PC-3 (cell line): ENCODE data around the gene CAV1. TPM values are rescaled to one million over a fixed set of nuclear protein-coding genes. Genes with fewer than 3 reads are reported as not detected.

ENCODE experiments used
- ATAC-seq: fragments of 200-7000 bp; cut with Tn5 transposase; 2 replicates; pipeline ENCODE4 v1.9.1; 2020; ENCODE audit warnings: mild to moderate bottlenecking, moderate library complexity
- BruUV-seq: library from RNA; stranded (reverse); fragments of 400-500 nt; replicated peaks from 2 replicates; lab custom pipeline; 2021; lab: Mats Ljungman, UMichigan
- CTCF ChIA-PET: fragments of 300-600 bp; sonication (Branson Sonifier 250); formaldehyde crosslinking; loops from one replicate; lab custom pipeline; 2022; ENCODE audit warnings: antibody characterized with exemption; lab: Charles Lee
- POLR2A ChIA-PET: fragments of 300-600 bp; sonication (Branson Sonifier 250); formaldehyde crosslinking; loops from one replicate; lab custom pipeline; 2022; ENCODE audit warnings: antibody characterized with exemption; ENCODE audit not compliant: unreplicated experiment; lab: Charles Lee
- DNase-seq: peaks from one replicate; pipeline ENCODE4 v3.0.0-alpha.2; 2015
- H2AFZ ChIP-seq: fragments of 300-600 bp; sonication (generic); 2 replicates; pipeline ENCODE4 v1.6.0; 2016; ENCODE audit warnings: antibody characterized with exemption, low read length
- H3F3A ChIP-seq: fragments of 300-600 bp; sonication (generic); one replicate; pipeline ENCODE4 v1.6.0; 2017; ENCODE audit warnings: antibody characterized with exemption, low read length, control low read depth, mild to moderate bottlenecking; ENCODE audit not compliant: unreplicated experiment
- H3K27ac ChIP-seq: fragments of 300-600 bp; sonication (generic); 2 replicates; pipeline ENCODE4 v1.5.1; 2016; ENCODE audit warnings: mild to moderate bottlenecking, low read length
- H3K27me3 ChIP-seq: fragments of 300-600 bp; sonication (generic); 2 replicates; pipeline ENCODE4 v1.6.1; 2016; ENCODE audit warnings: low read length, mixed read lengths
- H3K36me3 ChIP-seq: fragments of 300-600 bp; sonication (generic); 2 replicates; pipeline ENCODE4 v1.6.1; 2016; ENCODE audit warnings: low read depth, mixed run types, low read length, mixed read lengths
- H3K4me1 ChIP-seq: fragments of 300-600 bp; sonication (generic); 2 replicates; pipeline ENCODE4 v1.5.1; 2016; ENCODE audit warnings: low read length; ENCODE audit not compliant: insufficient read depth
- H3K4me2 ChIP-seq: fragments of 300-600 bp; sonication (generic); 2 replicates; pipeline ENCODE4 v1.6.0; 2016; ENCODE audit warnings: low read length
- H3K4me3 ChIP-seq: fragments of 300-600 bp; sonication (generic); 2 replicates; pipeline ENCODE4 v1.5.1; 2016; ENCODE audit warnings: mild to moderate bottlenecking, low read length, mixed read lengths
- H3K79me2 ChIP-seq: fragments of 300-600 bp; sonication (generic); 2 replicates; pipeline ENCODE4 v1.6.1; 2017; ENCODE audit warnings: low read length, mixed read lengths
- H3K9ac ChIP-seq: fragments of 300-600 bp; sonication (generic); 2 replicates; pipeline ENCODE4 v1.6.0; 2016; ENCODE audit warnings: mild to moderate bottlenecking, low read length
- H3K9me2 ChIP-seq: fragments of 300-600 bp; sonication (generic); replicated peaks from 2 replicates; pipeline ENCODE4 v1.6.1; 2016; ENCODE audit warnings: mixed run types, low read length, mixed read lengths
- H3K9me3 ChIP-seq: fragments of 300-600 bp; sonication (generic); 2 replicates; pipeline ENCODE4 v1.6.1; 2016; ENCODE audit warnings: low read length, mixed read lengths
- H4K20me1 ChIP-seq: fragments of 300-600 bp; sonication (generic); 2 replicates; pipeline ENCODE4 v1.6.1; 2016; ENCODE audit warnings: low read length, mixed read lengths
- EZH2 ChIP-seq: fragments of 300-600 bp; sonication (generic); IDR thresholded peaks from one replicate; pipeline ENCODE4 v1.6.1; 2017; ENCODE audit warnings: antibody characterized with exemption, mild to moderate bottlenecking, low read length; ENCODE audit not compliant: unreplicated experiment
- EZH2phosphoT487 ChIP-seq: fragments of 300-600 bp; sonication (generic); IDR thresholded peaks from 2 replicates; pipeline ENCODE4 v1.6.1; 2018; ENCODE audit warnings: mild to moderate bottlenecking, antibody characterized with exemption, low read length, borderline replicate concordance
- intact Hi-C: fragments of 100-400 bp; cut with micrococcal nuclease; formaldehyde crosslinking; loops from 2 replicates; pipeline ENCODE4 v1.9.0; 2023
- total RNA-seq: library from RNA; depleted of rRNA; stranded (reverse); fragments of >200 nt; gene quantifications from 2 replicates; pipeline ENCODE4 v1.2.3, GENCODE V29; 2014
- TF ChIP-seq, protein P1 (sequence below): fragments of 300-600 bp; sonication (generic); conservative IDR thresholded peaks from 2 replicates; pipeline ENCODE4 v1.5.1; 2017; ENCODE audit warnings: antibody characterized with exemption, low read depth, mild to moderate bottlenecking, low read length

Gene CAV1
- total RNA-seq, 1 experiment from 2014 or later = 284 TPM

DNA sequence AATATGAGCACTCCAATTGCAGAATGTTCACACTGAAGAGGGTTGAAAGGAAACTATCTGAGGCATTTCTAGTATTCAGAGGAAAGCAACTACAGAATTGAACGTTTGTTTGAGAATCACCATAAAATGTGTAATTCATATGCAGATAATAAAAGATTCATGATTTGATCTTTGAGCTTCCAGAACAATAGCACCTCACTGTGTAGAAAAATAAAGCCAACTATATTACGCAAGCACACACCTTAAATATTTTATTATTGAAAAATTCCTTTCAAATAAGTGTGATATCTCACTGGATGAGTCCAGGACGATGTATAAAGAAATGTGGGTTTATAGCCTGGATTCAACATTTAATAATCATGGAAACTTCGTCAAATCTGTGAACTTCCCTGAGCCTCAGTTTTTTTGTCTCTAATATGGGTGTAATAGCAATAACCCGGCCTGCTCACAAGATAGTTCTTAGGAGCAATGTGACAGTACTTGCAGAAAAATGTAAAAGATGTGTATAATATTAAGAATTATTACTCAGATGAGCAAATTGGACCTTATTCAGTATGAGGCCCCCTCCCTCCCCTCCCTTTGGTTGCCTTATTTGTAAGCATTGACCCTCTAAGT is 36.8 kb upstream of the CAV1 start:
- DNase-seq (no peak), ATAC-seq (no peak)
- Histone ChIP-seq H4K20me1 (no peaks in the 10 kb centered on the region), H3K9me3 (no peaks in the 10 kb centered on the region), H3K9ac (no peak overlapping the region), H3K36me3 (no peaks in the 10 kb centered on the region), H3K4me2 (no peak overlapping the region), H3K27ac (no peak overlapping the region), H2AFZ (no peak overlapping the region), H3K27me3 (no peaks in the 10 kb centered on the region), H3K4me1 (no peaks in the 10 kb centered on the region), H3K79me2 (no peaks in the 10 kb centered on the region), H3K4me3 (no peak overlapping the region), H3F3A (no peaks in the 10 kb centered on the region), H3K9me2 (no peaks in the 10 kb centered on the region)
- intact Hi-C loops = no loop called here
- CTCF ChIA-PET = no interaction called here
- POLR2A ChIA-PET = no interaction called here
- TF ChIP-seq EZH2phosphoT487 (no peak), EZH2 (no peak)
- TF ChIP-seq, protein P1, sequence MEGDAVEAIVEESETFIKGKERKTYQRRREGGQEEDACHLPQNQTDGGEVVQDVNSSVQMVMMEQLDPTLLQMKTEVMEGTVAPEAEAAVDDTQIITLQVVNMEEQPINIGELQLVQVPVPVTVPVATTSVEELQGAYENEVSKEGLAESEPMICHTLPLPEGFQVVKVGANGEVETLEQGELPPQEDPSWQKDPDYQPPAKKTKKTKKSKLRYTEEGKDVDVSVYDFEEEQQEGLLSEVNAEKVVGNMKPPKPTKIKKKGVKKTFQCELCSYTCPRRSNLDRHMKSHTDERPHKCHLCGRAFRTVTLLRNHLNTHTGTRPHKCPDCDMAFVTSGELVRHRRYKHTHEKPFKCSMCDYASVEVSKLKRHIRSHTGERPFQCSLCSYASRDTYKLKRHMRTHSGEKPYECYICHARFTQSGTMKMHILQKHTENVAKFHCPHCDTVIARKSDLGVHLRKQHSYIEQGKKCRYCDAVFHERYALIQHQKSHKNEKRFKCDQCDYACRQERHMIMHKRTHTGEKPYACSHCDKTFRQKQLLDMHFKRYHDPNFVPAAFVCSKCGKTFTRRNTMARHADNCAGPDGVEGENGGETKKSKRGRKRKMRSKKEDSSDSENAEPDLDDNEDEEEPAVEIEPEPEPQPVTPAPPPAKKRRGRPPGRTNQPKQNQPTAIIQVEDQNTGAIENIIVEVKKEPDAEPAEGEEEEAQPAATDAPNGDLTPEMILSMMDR = no peak
- no TSS peak for BruUV-seq

DNA sequence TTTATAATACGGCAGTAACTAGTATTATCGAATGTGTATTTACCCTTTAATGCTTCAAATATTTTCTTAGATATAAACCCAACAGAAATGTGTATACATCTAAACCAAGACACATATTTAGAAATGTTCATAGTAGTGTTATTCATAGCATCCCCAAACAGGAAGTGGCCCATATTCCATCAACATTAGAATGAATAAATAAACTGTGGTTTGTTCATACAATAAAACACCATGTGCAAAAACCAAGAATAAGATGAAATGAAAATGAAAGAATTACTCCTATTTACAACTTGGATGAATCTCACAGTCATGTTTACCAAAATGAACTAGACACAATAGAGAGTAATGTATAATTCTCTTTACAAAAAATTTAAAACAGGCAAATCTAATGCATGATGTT is 34.5 kb upstream of the CAV1 start:
- no peak overlapping the region for H3K4me3 ChIP-seq
- ATAC-seq (no peak), DNase-seq (no peak)
- no peaks in the 10 kb centered on the region for H3K9me3 ChIP-seq
- CTCF ChIA-PET = no interaction called here
- H3K9ac ChIP-seq = no peak overlapping the region
- H3K9me2 ChIP-seq = no peaks in the 10 kb centered on the region
- intact Hi-C loops = no loop called here
- TF ChIP-seq EZH2 (no peak), EZH2phosphoT487 (no peak)
- TF ChIP-seq, protein P1 = no peak
- POLR2A ChIA-PET = no interaction called here
- H2AFZ ChIP-seq = no peak overlapping the region
- H3K27me3 ChIP-seq = no peaks in the 10 kb centered on the region
- H3K79me2 ChIP-seq = no peaks in the 10 kb centered on the region
- no peaks in the 10 kb centered on the region for H3F3A ChIP-seq
- H4K20me1 ChIP-seq = no peaks in the 10 kb centered on the region
- no peaks in the 10 kb centered on the region for H3K36me3 ChIP-seq
- no peaks in the 10 kb centered on the region for H3K4me1 ChIP-seq
- no peak overlapping the region for H3K4me2 ChIP-seq
- BruUV-seq = no TSS peak
- no peak overlapping the region for H3K27ac ChIP-seq

DNA sequence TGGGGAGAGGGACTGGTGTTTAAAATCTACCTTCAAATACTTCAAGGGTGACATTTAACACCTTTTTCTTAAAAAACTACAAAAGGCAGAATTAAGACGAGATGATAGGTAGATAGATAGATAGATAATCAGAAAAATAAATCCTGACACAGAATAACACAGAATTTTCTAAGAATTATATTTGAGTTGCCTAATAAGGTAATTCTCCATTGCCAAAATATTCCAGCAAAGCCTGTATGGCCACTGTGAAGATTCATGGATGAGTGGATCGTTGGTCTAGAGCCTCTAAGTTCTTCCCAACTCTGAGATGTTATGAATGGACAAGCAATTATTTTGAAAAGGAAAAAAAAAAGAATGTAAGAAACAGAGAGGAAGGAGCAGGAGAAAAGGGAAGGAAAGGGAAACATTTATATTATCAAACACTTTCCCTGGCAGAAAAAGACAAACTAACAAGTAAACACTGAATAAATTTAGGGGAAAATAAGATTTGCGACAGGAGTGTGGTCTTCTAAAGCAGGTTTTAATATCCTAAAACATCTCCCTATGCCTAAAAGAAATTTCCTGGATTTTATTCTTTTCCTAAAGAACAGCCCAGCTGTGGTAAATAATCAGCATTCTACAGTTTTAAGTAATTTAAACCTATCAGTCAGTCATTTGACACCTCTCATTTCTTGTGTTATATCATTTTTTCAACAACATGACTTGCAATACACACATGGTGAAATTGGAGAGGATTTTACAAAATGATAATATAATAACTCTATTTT is 32.8 kb upstream of the CAV1 start:
- H3K4me3 ChIP-seq = no peak overlapping the region
- no peaks in the 10 kb centered on the region for H3K9me2 ChIP-seq
- 0 out of 2 replicates have a peak, but pooled peaks cover 7% of the 10 kb centered on the region for H3K4me1 ChIP-seq
- no peak overlapping the region for H2AFZ ChIP-seq
- no peak for DNase-seq
- POLR2A ChIA-PET = no interaction called here
- intact Hi-C loops = no loop called here
- no peak overlapping the region for H3K9ac ChIP-seq
- BruUV-seq = no TSS peak
- CTCF ChIA-PET = no interaction called here
- ATAC-seq = no peak
- TF ChIP-seq, protein P1 = no peak
- TF ChIP-seq EZH2phosphoT487 (no peak), EZH2 (no peak)
- H3K79me2 ChIP-seq = no peaks in the 10 kb centered on the region
- H3F3A ChIP-seq = no peaks in the 10 kb centered on the region
- H3K9me3 ChIP-seq = no peaks in the 10 kb centered on the region
- H3K4me2 ChIP-seq = no peak overlapping the region
- H3K27ac ChIP-seq = no peak overlapping the region
- H3K27me3 ChIP-seq = no peaks in the 10 kb centered on the region
- no peaks in the 10 kb centered on the region for H3K36me3 ChIP-seq
- H4K20me1 ChIP-seq = no peaks in the 10 kb centered on the region
